Frontal cortex (tissue), 4 donors: ENCODE measurements around the gene TXNL4A. TPM values are rescaled to one million over a fixed set of nuclear protein-coding genes. Genes with fewer than 3 reads are reported as not detected.

ENCODE experiments used
- DNase-seq, 2 donors: peaks; one replicate each; pipeline ENCODE4 v3.0.0; 2012; ENCODE audit warnings: low spot score in 2 of 2
- FAIRE-seq: peaks from 2 replicates; lab custom pipeline; 2012; peaks lifted over from hg19 to GRCh38; lab: Jason Lieb, UNC
- total RNA-seq: library from RNA; depleted of rRNA; stranded (reverse); fragments of >200 nt; gene quantifications from one replicate; pipeline ENCODE4 v1.2.3, GENCODE V29; 2014
- donor health status: control.
- donor health status: control.
- donor health status: control.

Gene TXNL4A
- total RNA-seq, 1 donor from 2014 or later: 39.1 TPM

DNA sequence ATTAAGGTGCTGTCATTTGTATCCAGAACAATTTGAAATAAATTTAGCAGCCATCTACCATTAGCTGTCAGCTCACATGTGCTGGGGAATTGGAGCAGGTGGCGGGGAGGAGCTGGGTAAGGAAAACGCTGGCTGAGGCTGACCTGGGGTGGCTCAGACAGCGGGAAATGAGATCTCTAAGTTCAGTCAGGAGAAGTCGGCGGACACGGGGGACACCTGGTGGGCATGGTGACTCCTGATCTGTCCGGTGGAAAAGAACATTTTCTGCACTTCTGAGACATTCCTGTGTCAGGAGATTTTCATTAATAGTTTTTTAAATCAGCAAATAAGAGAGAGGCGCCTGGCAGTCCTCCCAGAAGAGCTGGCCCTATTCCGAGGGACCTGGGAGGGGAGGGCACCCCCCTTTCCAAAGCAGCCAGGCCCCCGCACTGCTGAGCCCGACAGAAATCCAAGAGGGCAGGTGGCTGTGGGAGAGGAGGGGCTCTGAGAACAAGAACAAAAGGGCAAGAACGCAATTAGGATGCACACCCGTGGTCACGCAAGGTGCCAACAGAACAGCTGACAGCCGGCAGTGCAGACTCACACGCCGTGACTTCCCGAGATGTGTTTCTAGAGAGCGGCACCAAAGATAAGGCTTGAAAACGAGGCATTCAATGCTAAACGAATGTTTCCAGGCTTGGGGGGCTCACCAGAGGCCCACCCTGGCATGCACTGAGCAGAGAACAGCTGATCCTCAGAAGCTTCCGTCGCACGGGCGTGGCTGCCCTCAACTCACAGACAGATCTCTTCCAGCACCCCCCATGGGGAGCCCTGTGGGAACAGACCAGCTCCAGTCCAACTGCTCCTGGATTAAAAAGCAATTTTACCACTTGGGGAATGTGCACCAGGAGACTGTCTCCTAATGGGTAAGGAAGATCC lies 63.3 kb downstream of the TXNL4A start:
- no peak for FAIRE-seq
- no peak for DNase-seq

DNA sequence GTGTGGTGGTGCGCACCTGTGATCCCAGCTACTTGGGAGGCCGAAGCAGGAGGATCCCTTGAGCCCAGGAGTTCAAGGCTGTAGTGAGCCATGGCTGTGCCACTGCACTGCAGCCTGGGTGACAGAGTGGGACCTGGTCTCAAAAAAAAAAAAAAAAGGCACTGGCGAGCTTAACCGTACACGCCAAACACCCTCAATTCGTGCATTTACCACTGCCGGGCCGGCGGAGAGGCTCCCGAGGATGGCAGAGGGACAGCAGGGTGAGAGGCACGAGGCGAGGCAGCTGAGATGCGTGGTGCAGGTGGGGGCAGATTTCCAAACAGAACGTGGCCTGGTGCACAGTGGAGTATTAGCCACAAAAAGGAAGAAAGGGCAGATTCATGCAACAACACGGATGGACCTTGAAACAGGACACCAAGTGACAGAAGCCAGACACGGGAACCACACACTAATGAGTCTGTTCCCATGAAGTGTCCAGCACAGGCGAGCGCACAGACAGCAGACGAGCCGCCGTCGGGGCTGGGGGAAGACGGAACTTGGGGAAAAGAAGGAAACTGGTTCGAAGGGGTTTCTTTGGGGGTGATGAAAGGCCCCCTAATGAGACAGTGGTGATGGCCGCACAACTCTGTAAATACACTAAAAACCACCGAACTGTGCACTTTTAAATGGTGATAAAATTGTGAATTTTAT lies 64.3 kb downstream of the TXNL4A start:
- DNase-seq (no peak), FAIRE-seq (no peak)

DNA sequence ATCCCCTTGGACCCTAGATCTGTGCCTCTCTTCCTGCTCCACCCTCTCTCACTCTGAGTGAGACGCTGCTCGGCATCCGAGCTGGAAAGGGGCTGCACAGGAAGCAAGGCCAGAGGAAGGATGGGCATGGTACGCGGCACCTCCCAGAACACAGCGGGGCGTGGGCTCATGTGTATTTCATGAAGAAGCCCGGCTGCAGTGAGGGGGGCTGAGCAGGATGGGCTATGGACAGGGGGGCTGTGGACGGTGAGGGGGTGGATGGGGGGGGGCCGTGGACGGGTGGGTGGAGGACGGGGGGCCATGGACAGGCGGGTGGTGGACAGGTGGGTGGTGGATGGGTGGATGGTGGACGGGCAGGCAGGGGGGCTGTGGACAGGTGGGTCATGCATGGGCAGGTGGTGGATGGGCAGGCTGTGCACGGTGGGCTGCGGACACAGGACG lies 65.4 kb downstream of the TXNL4A start:
- DNase-seq: no peak
- no peak for FAIRE-seq

DNA sequence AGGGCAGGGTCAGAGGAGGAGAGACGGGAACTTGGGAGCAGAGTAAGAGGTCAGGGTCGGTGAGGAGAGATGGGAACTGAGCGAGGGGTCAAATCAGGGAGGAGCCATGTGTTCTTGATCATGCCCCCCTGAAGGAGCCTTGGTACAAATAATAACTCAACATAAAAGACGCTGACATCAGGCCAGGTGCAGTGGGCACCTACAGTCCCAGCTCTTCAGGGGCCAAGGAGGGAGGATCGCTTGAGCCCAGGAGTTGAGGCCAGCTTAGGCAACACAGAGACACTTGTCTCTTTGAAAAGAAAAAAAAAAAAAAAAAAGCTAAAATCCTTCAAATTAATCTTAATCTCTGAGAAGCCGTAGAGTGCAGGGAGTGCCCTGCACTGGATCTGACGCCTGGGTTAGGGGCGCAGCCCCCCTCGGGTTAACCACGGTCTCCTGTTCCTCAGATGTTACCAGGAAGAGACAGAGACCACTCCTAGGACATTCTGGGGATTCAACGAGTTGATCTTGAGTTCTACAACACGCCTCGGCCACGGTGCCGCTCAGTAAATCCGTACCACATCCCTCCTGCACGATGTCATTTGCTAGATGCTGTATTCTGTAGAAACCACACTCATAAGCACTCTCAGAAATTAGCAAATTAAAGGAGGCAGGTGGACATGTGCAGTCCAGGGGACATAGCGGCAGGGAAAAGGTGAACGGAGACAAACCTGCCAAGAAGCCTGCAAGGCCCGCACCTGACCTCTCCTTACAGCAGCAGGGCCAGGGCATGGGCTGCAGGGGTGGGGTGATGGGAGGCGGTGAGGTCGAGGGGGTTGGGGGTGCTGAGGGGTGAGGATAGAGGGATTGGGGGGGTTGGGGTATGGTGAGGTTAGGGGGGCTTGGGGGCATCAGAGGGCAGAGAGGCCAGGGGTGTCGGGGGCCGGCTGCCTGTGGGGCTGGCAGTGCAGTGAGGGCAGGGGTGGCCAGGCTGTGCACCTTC lies 66.1 kb downstream of the TXNL4A start:
- DNase-seq (no peak), FAIRE-seq (no peak)

Other genes starting within 250 kb of the TXNL4A start
- gene KCNG2, start 190.6 kb downstream of the TXNL4A start, total RNA-seq: under 0.01 TPM
- 29.8 TPM for gene SLC66A2, start 36.9 kb downstream of the TXNL4A start, total RNA-seq
- 0.82 TPM for gene HSBP1L1, start 23.9 kb downstream of the TXNL4A start, total RNA-seq
- 37.1 TPM for gene RBFA, start 45.9 kb upstream of the TXNL4A start, total RNA-seq
- 22.0 TPM for gene ADNP2, start 120.7 kb upstream of the TXNL4A start, total RNA-seq